ENCODE results near the gene TNPO3. TPM values are rescaled to one million over a fixed set of nuclear protein-coding genes. Genes with fewer than 3 reads are reported as not detected.

Gene TNPO3
- total and polyA plus RNA-seq, 2 of the 4 experiments (the other 2 are of a cell fraction) = 24.2 to 77.2 TPM

DNA sequence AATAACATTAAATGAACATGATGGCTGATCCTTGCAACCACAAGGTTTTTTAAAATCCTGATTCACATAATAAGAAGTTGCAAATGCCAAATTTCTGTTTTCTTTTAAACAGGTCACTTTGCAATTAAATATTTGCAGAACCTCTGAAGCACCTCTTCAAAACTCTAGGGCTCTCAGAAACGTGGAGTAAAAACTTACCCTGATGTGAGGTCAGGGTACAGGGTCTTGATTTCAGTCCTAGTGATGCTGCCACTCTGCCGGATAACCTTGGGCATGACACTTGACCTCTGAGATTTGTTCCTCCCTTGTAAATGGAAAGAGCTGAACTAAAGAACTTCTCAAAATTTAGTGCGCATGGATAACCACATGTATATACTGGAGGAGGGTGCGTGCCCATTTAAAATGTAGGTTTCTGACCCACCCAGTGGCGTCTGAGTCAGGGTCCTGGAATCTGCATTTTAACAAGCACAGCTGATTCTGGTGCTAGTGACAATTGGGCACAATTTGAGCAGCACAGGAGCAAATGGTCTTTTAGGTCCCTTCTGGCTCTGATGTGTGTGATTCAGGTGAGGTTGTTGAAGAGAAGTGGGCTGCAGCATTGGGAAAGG, 35.5 kb upstream of the TNPO3 start:
- H3K27me3 ChIP-seq (ENCODE audit: control insufficient read depth, insufficient read depth, low read length) = peaks cover 10% of the 10 kb centered on the region
- no peak overlapping the region for H3K56ac ChIP-seq (ENCODE audit: extremely low read depth, insufficient read depth, low read length)
- H4K20me1 ChIP-seq (ENCODE audit: insufficient read depth, low read length) = 0 out of 2 replicates have a peak, but pooled peaks cover 4% of the 10 kb centered on the region
- H3K9me3 ChIP-seq (ENCODE audit: control insufficient read depth, insufficient read depth, low read length) = no peaks in the 10 kb centered on the region
- no peaks in the 10 kb centered on the region for H3K79me1 ChIP-seq (ENCODE audit: low read depth in 1 of 2, low read length in 2 of 2)
- CTCF ChIA-PET = interaction anchor here (1.2 to 1.7 kb wide), 3 partner anchors 34 to 190 kb away, joined by 4 to 6 read pairs (median 5); partner anchors contain the start of gene TNPO3
- ATAC-seq (ENCODE audit: low read depth) (no peak), DNase-seq (no peak)
- no peak for TF ChIP-seq MAZ (IDR thresholded peaks at IDR 0.05; ENCODE audit: borderline replicate concordance, low read depth, low read length)
- TF ChIP-seq MXI1 (IDR thresholded peaks at IDR 0.05; ENCODE audit: borderline replicate concordance, low read depth, low read length) = no peak
- TF ChIP-seq, protein P1, sequence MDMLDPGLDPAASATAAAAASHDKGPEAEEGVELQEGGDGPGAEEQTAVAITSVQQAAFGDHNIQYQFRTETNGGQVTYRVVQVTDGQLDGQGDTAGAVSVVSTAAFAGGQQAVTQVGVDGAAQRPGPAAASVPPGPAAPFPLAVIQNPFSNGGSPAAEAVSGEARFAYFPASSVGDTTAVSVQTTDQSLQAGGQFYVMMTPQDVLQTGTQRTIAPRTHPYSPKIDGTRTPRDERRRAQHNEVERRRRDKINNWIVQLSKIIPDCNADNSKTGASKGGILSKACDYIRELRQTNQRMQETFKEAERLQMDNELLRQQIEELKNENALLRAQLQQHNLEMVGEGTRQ (IDR thresholded peaks at IDR 0.05; ENCODE audit: low read depth, low read length) = no peak
- TF ChIP-seq NFE2L2 (IDR thresholded peaks at IDR 0.05; ENCODE audit: low read depth, low read length) = no peak
- TF ChIP-seq, protein P2, sequence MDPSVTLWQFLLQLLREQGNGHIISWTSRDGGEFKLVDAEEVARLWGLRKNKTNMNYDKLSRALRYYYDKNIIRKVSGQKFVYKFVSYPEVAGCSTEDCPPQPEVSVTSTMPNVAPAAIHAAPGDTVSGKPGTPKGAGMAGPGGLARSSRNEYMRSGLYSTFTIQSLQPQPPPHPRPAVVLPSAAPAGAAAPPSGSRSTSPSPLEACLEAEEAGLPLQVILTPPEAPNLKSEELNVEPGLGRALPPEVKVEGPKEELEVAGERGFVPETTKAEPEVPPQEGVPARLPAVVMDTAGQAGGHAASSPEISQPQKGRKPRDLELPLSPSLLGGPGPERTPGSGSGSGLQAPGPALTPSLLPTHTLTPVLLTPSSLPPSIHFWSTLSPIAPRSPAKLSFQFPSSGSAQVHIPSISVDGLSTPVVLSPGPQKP (IDR thresholded peaks at IDR 0.05; ENCODE audit: borderline replicate concordance, low read depth, low read length) = no peak
- TF ChIP-seq BHLHE40 (IDR thresholded peaks at IDR 0.05; ENCODE audit: low read depth, low read length) = no peak
- no peak for TF ChIP-seq MAFK (IDR thresholded peaks at IDR 0.05; ENCODE audit: low read depth, low read length)
- intact Hi-C loops (cut with micrococcal nuclease) = loop anchor here (5.0 kb wide), 1 partner anchor 98 kb away; no protein-coding TSS in a partner anchor
- H4K91ac ChIP-seq (ENCODE audit: insufficient read depth, low read depth, low read length) = no peak overlapping the region
- no peak overlapping the region for H3K27ac ChIP-seq (ENCODE audit: insufficient read depth, low read length)
- no peak overlapping the region for H2BK15ac ChIP-seq (ENCODE audit: low read depth, low read length)
- in situ Hi-C loops (cut with MboI; ENCODE audit: low sequenced_read_pairs) = loop anchor here (5.0 kb wide), 1 partner anchor 188 kb away; no protein-coding TSS in a partner anchor
- H3K4me3 ChIP-seq (ENCODE audit: insufficient read depth, low read depth, low read length) = no peak overlapping the region
- H2AK9ac ChIP-seq (replicated peaks; ENCODE audit: low read depth, low read length, poor library complexity) = no peak overlapping the region
- H2AFZ ChIP-seq (replicated peaks; ENCODE audit: low read length, poor library complexity) = no peak overlapping the region
- H3K23ac ChIP-seq (ENCODE audit: low read depth, low read length) = no peak overlapping the region
- H3K36me3 ChIP-seq (ENCODE audit: control insufficient read depth, insufficient read depth, low read length) = no peaks in the 10 kb centered on the region
- H3K9me1 ChIP-seq (ENCODE audit: insufficient read depth, low read length) = no peaks in the 10 kb centered on the region
- H3K9ac ChIP-seq (ENCODE audit: low read depth, low read length) = no peak overlapping the region
- H2BK5ac ChIP-seq (ENCODE audit: low read depth, low read length, poor library complexity, severe bottlenecking) = no peak overlapping the region
- no peak overlapping the region for H2BK120ac ChIP-seq (ENCODE audit: low read depth, low read length)
- H3K4me2 ChIP-seq (ENCODE audit: low read depth, low read length) = no peak overlapping the region
- POLR2A ChIA-PET (ENCODE audit: unreplicated experiment) = no interaction called here
- no peak overlapping the region for H4K5ac ChIP-seq (ENCODE audit: low read depth, low read length)
- no peak overlapping the region for H4K8ac ChIP-seq (ENCODE audit: low read depth in 2 of 2, low read length in 2 of 2)
- H2BK20ac ChIP-seq (ENCODE audit: low read depth, low read length) = no peak overlapping the region
- no peak overlapping the region for H2AK5ac ChIP-seq (ENCODE audit: low read depth, low read length)
- H3K14ac ChIP-seq (replicated peaks; ENCODE audit: low read depth, low read length) = no peak overlapping the region
- 75% methylated on average over 1 of the region's 5 CpGs; no CpG with 5 or more reads in 1 of the 2 experiments for WGBS, 2 experiments (ENCODE audit: extremely low coverage in 2 of 2, insufficient read length in 1 of 2)
- no TSS peak for BruUV-seq (replicated peaks)
- H3K18ac ChIP-seq (ENCODE audit: low read depth, low read length) = no peak overlapping the region
- H3K4me1 ChIP-seq (ENCODE audit: control insufficient read depth, insufficient read depth, low read length) = no peaks in the 10 kb centered on the region; the same call in 1 of the 2 replicates
- no peak overlapping the region for H3K4ac ChIP-seq (ENCODE audit: low read depth, low read length)
- dilution Hi-C loops (cut with HindIII; ENCODE audit: low sequenced_read_pairs, unreplicated experiment) = no loop called here
